Measurements from ENCODE around the gene SEMA4D. TPM values are rescaled to one million over a fixed set of nuclear protein-coding genes. Genes with fewer than 3 reads are reported as not detected.

SEMA4D gene
- total and polyA plus RNA-seq, 2 of the 13 experiments (the other 11 are each of a cell fraction or from before 2014, with no cell fraction given) = 0.13 to 0.16 TPM

DNA sequence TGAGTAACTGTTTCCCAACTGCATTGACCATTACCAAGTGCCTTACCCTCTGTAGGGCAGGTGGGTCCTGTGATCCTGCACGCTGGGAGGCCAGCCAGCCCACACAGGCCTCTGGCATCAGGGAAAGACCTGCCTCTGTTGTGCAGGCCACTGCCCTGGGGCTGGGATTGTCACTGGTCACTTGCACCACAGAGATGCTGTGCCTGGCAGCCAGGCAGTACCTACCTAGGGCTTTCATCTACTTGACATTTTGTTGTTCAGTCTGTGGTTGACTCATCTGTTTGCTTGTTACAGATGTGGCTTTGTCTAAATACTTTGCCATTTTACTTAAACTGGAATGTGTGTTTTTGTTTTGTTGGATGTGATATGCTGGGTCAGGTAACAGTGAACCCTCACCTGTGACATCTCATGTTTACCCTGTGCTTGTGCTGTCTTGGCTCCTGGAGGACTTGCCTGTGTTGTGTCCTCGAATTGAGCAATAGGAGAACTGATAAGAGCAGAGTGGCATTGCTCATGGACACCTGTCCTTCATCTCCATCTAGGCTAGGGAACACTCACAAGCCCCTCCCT, 146.8 kb downstream of the SEMA4D start (continued):
- TF ChIP-seq, protein P1, sequence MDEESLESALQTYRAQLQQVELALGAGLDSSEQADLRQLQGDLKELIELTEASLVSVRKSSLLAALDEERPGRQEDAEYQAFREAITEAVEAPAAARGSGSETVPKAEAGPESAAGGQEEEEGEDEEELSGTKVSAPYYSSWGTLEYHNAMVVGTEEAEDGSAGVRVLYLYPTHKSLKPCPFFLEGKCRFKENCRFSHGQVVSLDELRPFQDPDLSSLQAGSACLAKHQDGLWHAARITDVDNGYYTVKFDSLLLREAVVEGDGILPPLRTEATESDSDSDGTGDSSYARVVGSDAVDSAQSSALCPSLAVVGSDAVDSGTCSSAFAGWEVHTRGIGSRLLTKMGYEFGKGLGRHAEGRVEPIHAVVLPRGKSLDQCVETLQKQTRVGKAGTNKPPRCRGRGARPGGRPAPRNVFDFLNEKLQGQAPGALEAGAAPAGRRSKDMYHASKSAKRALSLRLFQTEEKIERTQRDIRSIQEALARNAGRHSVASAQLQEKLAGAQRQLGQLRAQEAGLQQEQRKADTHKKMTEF (CRISPR knock-in tag; IDR thresholded peaks at IDR 0.05) = peak; percentile 88
- TF ChIP-seq ZNF724P (CRISPR knock-in tag; IDR thresholded peaks at IDR 0.05; ENCODE audit: borderline replicate concordance) (peak; percentile 39; the same call in 1 of the 2 replicates), RXRB (CRISPR knock-in tag; IDR thresholded peaks at IDR 0.05; ENCODE audit: borderline replicate concordance) (peak; percentile 90), ZNF432 (CRISPR knock-in tag; IDR thresholded peaks at IDR 0.05; ENCODE audit: borderline replicate concordance) (no peak), ONECUT2 (CRISPR knock-in tag; IDR thresholded peaks at IDR 0.05) (no peak), RBFOX2 (IDR thresholded peaks at IDR 0.05; ENCODE audit: low read depth, low read length) (no peak), MED1 (CRISPR knock-in tag; IDR thresholded peaks at IDR 0.05) (peak; percentile 94), ZNF557 (CRISPR knock-in tag; IDR thresholded peaks at IDR 0.05) (no peak), BRD4 (CRISPR knock-in tag; IDR thresholded peaks at IDR 0.05) (no peak), NCOA5 (CRISPR knock-in tag; IDR thresholded peaks at IDR 0.05) (no peak), ATF7-NPFF (CRISPR knock-in tag; IDR thresholded peaks at IDR 0.05; ENCODE audit: low read depth) (no peak), ZNF772 (CRISPR knock-in tag; IDR thresholded peaks at IDR 0.05) (peak; percentile 77; the same call in 1 of the 2 replicates), YEATS2 (CRISPR knock-in tag; IDR thresholded peaks at IDR 0.05; ENCODE audit: borderline replicate concordance) (0 out of 2 replicates have a peak, but pooled peaks have one; percentile 50)
- TF ChIP-seq, protein P2, sequence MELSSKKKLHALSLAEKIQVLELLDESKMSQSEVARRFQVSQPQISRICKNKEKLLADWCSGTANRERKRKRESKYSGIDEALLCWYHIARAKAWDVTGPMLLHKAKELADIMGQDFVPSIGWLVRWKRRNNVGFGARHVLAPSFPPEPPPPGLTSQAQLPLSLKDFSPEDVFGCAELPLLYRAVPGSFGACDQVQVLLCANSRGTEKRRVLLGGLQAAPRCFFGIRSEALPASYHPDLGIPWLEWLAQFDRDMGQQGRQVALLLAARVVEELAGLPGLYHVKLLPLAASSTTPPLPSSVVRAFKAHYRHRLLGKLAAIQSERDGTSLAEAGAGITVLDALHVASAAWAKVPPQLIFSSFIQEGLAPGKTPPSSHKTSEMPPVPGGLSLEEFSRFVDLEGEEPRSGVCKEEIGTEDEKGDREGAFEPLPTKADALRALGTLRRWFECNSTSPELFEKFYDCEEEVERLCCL (CRISPR knock-in tag; IDR thresholded peaks at IDR 0.05; ENCODE audit: borderline replicate concordance) = no peak
- TF ChIP-seq, protein P3, sequence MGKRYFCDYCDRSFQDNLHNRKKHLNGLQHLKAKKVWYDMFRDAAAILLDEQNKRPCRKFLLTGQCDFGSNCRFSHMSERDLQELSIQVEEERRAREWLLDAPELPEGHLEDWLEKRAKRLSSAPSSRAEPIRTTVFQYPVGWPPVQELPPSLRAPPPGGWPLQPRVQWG (CRISPR knock-in tag; IDR thresholded peaks at IDR 0.05; ENCODE audit: borderline replicate concordance, low read depth) = no peak
- TF ChIP-seq, protein P4, sequence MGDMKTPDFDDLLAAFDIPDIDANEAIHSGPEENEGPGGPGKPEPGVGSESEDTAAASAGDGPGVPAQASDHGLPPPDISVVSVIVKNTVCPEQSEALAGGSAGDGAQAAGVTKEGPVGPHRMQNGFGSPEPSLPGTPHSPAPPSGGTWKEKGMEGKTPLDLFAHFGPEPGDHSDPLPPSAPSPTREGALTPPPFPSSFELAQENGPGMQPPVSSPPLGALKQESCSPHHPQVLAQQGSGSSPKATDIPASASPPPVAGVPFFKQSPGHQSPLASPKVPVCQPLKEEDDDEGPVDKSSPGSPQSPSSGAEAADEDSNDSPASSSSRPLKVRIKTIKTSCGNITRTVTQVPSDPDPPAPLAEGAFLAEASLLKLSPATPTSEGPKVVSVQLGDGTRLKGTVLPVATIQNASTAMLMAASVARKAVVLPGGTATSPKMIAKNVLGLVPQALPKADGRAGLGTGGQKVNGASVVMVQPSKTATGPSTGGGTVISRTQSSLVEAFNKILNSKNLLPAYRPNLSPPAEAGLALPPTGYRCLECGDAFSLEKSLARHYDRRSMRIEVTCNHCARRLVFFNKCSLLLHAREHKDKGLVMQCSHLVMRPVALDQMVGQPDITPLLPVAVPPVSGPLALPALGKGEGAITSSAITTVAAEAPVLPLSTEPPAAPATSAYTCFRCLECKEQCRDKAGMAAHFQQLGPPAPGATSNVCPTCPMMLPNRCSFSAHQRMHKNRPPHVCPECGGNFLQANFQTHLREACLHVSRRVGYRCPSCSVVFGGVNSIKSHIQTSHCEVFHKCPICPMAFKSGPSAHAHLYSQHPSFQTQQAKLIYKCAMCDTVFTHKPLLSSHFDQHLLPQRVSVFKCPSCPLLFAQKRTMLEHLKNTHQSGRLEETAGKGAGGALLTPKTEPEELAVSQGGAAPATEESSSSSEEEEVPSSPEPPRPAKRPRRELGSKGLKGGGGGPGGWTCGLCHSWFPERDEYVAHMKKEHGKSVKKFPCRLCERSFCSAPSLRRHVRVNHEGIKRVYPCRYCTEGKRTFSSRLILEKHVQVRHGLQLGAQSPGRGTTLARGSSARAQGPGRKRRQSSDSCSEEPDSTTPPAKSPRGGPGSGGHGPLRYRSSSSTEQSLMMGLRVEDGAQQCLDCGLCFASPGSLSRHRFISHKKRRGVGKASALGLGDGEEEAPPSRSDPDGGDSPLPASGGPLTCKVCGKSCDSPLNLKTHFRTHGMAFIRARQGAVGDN (CRISPR knock-in tag; IDR thresholded peaks at IDR 0.05) = peak; percentile 85
- TF ChIP-seq, protein P5, sequence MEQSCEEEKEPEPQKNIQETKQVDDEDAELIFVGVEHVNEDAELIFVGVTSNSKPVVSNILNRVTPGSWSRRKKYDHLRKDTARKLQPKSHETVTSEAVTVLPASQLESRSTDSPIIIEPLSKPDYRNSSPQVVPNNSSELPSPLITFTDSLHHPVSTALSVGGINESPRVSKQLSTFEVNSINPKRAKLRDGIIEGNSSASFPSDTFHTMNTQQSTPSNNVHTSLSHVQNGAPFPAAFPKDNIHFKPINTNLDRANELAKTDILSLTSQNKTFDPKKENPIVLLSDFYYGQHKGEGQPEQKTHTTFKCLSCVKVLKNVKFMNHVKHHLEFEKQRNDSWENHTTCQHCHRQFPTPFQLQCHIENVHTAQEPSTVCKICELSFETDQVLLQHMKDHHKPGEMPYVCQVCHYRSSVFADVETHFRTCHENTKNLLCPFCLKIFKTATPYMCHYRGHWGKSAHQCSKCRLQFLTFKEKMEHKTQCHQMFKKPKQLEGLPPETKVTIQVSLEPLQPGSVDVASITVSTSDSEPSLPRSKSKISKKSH (CRISPR knock-in tag; IDR thresholded peaks at IDR 0.05; ENCODE audit: borderline replicate concordance) = no peak
